Trophoblast cell (in vitro differentiated cells and primary cell): Measurements from ENCODE around the gene SF3B3.

Experiments
- DNase-seq, 2 donors: peaks; one replicate each; pipeline ENCODE4 v3.0.0-alpha.2; 2016
- H2AFZ ChIP-seq: 2 replicates; pipeline ENCODE4 v1.6.1; 2013; ENCODE audit warnings: low read length, moderate library complexity, mild to moderate bottlenecking; ENCODE audit not compliant: insufficient read depth, poor library complexity
- H2AK5ac ChIP-seq: 2 replicates; pipeline ENCODE4 v1.6.1; 2013; ENCODE audit warnings: mild to moderate bottlenecking, low read length
- H2BK120ac ChIP-seq: 2 replicates; pipeline ENCODE4 v1.6.1; 2013; ENCODE audit warnings: low read length, mild to moderate bottlenecking, moderate library complexity; ENCODE audit not compliant: insufficient read depth, poor library complexity
- H2BK12ac ChIP-seq: 2 replicates; pipeline ENCODE4 v1.6.1; 2013; ENCODE audit warnings: mild to moderate bottlenecking, low read length, moderate library complexity
- H2BK5ac ChIP-seq: 2 replicates; pipeline ENCODE4 v1.6.1; 2013; ENCODE audit warnings: low read length, low read depth, moderate library complexity, mild to moderate bottlenecking; ENCODE audit not compliant: poor library complexity
- H3K14ac ChIP-seq: 2 replicates; pipeline ENCODE4 v1.6.1; 2013; ENCODE audit warnings: mild to moderate bottlenecking, low read length
- H3K18ac ChIP-seq: 2 replicates; pipeline ENCODE4 v1.6.1; 2013; ENCODE audit warnings: mild to moderate bottlenecking, low read length
- H3K23ac ChIP-seq: 2 replicates; pipeline ENCODE4 v1.6.1; 2013; ENCODE audit warnings: low read length
- H3K27ac ChIP-seq: 2 replicates; pipeline ENCODE4 v1.5.1; 2013; ENCODE audit warnings: low read depth, mild to moderate bottlenecking, inconsistent platforms, low read length, moderate library complexity
- H3K27me3 ChIP-seq: 2 replicates; pipeline ENCODE4 v1.6.1; 2013; ENCODE audit warnings: inconsistent platforms, mild to moderate bottlenecking, low read length, moderate library complexity; ENCODE audit not compliant: insufficient read depth
- H3K36me3 ChIP-seq, 2 experiments: 1 replicate in 1 of 2; 2 replicates in 1 of 2; pipeline ENCODE4 v1.6.1; 2013; ENCODE audit warnings: low read length in 2 of 2, mild to moderate bottlenecking in 2 of 2, moderate library complexity in 1 of 2; ENCODE audit not compliant: insufficient read depth in 2 of 2, control insufficient read depth in 1 of 2
- H3K4ac ChIP-seq: 2 replicates; pipeline ENCODE4 v1.6.1; 2013; ENCODE audit warnings: low read depth, mild to moderate bottlenecking, low read length, moderate library complexity
- H3K4me1 ChIP-seq, 2 experiments: 1 replicate in 1 of 2; 2 replicates in 1 of 2; pipeline ENCODE4 v1.6.1; 2013; ENCODE audit warnings: low read length in 2 of 2, mild to moderate bottlenecking in 2 of 2, moderate library complexity in 1 of 2; ENCODE audit not compliant: insufficient read depth in 2 of 2, control insufficient read depth in 1 of 2
- H3K4me2 ChIP-seq: 2 replicates; pipeline ENCODE4 v1.6.1; 2013; ENCODE audit warnings: inconsistent platforms, mild to moderate bottlenecking, low read length, moderate library complexity
- H3K4me3 ChIP-seq: 2 replicates; pipeline ENCODE4 v1.5.1; 2013; ENCODE audit warnings: mild to moderate bottlenecking, low read depth, low read length, inconsistent platforms
- H3K79me1 ChIP-seq: one replicate; pipeline ENCODE4 v1.6.1; 2013; ENCODE audit warnings: low read length
- H3K79me2 ChIP-seq: 2 replicates; pipeline ENCODE4 v1.6.1; 2013; ENCODE audit warnings: low read length, mild to moderate bottlenecking; ENCODE audit not compliant: control insufficient read depth, insufficient read depth, poor library complexity
- H3K9ac ChIP-seq: 2 replicates; pipeline ENCODE4 v1.6.1; 2013; ENCODE audit warnings: mild to moderate bottlenecking, low read length
- H3K9me3 ChIP-seq: 2 replicates; pipeline ENCODE4 v1.6.1; 2013; ENCODE audit warnings: low read depth, mild to moderate bottlenecking, control low read depth, inconsistent platforms, low read length; ENCODE audit not compliant: insufficient read depth
- H4K12ac ChIP-seq: 2 replicates; pipeline ENCODE4 v1.6.1; 2013; ENCODE audit warnings: low read depth, mild to moderate bottlenecking, low read length, moderate library complexity
- H4K8ac ChIP-seq: 2 replicates; pipeline ENCODE4 v1.6.1; 2013; ENCODE audit warnings: low read depth, mild to moderate bottlenecking, low read length, moderate library complexity
- H4K91ac ChIP-seq: one replicate; pipeline ENCODE4 v1.6.1; 2013; ENCODE audit warnings: low read depth, mild to moderate bottlenecking, low read length, moderate library complexity
- WGBS: extraction: QIAGEN DNeasy Blood & Tissue Kit; methylation state at CpG from one replicate; pipeline ENCODE4 v1.1.7; 2013; ENCODE audit warnings: missing lambda C conversion rate; ENCODE audit not compliant: insufficient read length, insufficient coverage; ENCODE audit errors: extremely low coverage; 5-methylcytosine and 5-hydroxymethylcytosine counted together

SF3B3 gene

DNA sequence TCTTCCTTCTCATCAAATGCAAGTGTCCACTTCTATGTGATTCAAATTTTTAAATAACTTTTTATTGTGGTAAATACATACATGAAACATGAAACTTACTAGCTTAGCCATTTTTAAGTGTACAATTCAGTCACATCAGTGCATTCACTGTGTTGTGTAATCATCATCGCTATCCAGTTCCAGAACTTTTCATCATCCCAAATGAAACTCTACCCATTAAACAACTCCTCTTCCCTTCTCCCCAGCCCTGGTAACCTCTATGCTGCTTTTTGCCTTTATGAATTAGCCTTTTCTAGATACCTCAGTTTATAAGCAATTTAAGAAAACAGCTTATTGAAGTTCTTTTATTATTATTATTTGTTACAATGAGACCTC lies 81.7 kb downstream of the SF3B3 start:
- H3K18ac ChIP-seq: no peak overlapping the region
- no peak overlapping the region for H2AFZ ChIP-seq
- no peak overlapping the region for H2AK5ac ChIP-seq
- H3K4ac ChIP-seq: no peak overlapping the region
- H3K14ac ChIP-seq: no peak overlapping the region
- no peak overlapping the region for H4K91ac ChIP-seq
- H4K8ac ChIP-seq: no peak overlapping the region
- no CpG with 5 or more reads among the region's 1 CpG for WGBS
- no peak overlapping the region for H2BK5ac ChIP-seq
- no peak overlapping the region for H4K12ac ChIP-seq
- no peak overlapping the region for H3K4me3 ChIP-seq
- no peaks in the 10 kb centered on the region for H3K79me1 ChIP-seq
- no peak overlapping the region for H3K9ac ChIP-seq
- H2BK12ac ChIP-seq: no peak overlapping the region
- H3K4me2 ChIP-seq: no peak overlapping the region
- DNase-seq: no peak
- H3K27me3 ChIP-seq: no peaks in the 10 kb centered on the region
- no peak overlapping the region for H3K27ac ChIP-seq
- H3K79me2 ChIP-seq: no peaks in the 10 kb centered on the region
- no peaks in the 10 kb centered on the region for H3K9me3 ChIP-seq
- H2BK120ac ChIP-seq: no peak overlapping the region
- no peak overlapping the region for H3K23ac ChIP-seq
- no peaks in the 10 kb centered on the region for H3K36me3 ChIP-seq
- H3K4me1 ChIP-seq: no peaks in the 10 kb centered on the region

DNA sequence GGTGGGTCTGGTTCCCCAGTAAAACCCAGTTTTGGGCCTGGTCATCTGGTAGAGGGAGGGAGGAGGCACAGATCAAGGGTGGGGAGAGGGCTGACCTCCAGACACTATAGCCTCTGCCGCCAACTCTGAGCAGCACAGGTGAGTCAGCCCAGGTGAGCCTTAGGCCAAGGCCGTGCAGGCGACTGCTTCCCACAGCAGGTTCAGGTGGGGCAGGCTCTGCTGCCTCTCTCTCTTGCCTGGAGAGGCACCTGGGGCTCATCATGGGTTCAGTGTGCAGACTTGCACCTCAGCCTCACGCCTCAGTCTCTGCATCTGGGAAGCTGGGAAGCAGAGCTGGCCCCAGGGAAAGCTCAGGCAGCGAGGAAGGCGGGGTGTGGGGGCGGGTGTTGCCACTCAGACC lies 84.9 kb downstream of the SF3B3 start:
- no peak overlapping the region for H4K12ac ChIP-seq
- no peaks in the 10 kb centered on the region for H3K27me3 ChIP-seq
- H4K91ac ChIP-seq: no peak overlapping the region
- no peak overlapping the region for H2BK5ac ChIP-seq
- no peak for DNase-seq
- no peak overlapping the region for H3K4ac ChIP-seq
- H3K4me2 ChIP-seq: no peak overlapping the region
- no peak overlapping the region for H3K27ac ChIP-seq
- no peak overlapping the region for H3K9ac ChIP-seq
- H3K23ac ChIP-seq: no peak overlapping the region
- H2AFZ ChIP-seq: no peak overlapping the region
- H3K4me3 ChIP-seq: no peak overlapping the region
- no peak overlapping the region for H3K14ac ChIP-seq
- no peaks in the 10 kb centered on the region for H3K4me1 ChIP-seq
- H3K79me2 ChIP-seq: no peaks in the 10 kb centered on the region
- H3K9me3 ChIP-seq: no peaks in the 10 kb centered on the region
- no peaks in the 10 kb centered on the region for H3K36me3 ChIP-seq
- H3K18ac ChIP-seq: no peak overlapping the region
- H3K79me1 ChIP-seq: no peaks in the 10 kb centered on the region
- no CpG with 5 or more reads among the region's 7 CpGs for WGBS
- no peak overlapping the region for H2AK5ac ChIP-seq
- no peak overlapping the region for H2BK120ac ChIP-seq
- no peak overlapping the region for H2BK12ac ChIP-seq
- H4K8ac ChIP-seq: no peak overlapping the region

DNA sequence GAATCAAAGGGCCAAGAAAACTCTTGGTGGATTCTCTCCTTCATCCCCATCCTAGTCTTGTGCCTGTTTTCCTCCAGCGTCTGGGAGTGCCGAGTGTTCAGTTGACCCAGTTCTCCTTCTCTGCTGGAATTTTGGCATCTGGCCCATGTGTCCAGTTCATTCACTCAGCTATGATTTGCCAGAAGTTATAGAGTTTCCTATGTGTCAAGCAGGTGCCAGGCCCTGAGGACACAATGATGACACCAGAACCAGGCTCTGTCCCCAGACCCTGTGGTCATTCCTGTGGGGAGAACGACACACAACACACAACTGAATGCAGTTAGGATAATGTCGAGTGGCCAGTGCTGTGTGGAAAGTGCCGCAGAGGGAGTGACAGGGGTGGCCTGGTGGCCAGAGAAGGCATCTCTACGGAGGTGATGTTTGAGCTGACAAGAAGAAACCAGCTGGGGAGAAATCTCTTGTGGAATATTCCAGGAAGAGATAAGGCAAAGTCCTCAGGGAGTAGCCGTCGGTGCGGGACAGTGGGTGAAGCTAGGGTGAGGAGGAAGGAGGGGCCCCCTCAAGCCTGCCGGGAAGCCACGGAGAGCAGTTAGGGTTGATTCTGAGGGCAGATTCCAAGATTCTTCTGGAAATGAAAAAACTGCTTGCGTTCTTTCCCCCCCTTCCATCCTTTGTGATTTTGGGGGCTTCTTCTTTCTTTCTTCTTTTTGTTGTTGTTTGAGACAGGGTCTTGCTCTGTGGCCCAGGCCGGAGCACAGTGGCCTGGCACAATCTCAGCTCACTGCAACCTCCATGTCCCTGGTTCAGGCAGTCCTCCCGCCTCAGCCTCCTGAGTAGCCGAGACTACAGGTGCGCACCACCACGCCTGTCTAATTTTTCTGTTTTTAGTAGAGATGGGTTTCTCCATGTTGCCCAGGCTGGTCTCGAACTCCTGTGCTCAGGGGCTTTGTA lies 86.9 kb downstream of the SF3B3 start:
- WGBS: no CpG with 5 or more reads among the region's 18 CpGs
- Histone ChIP-seq H2BK5ac (no peak overlapping the region), H3K4ac (no peak overlapping the region), H4K12ac (no peak overlapping the region), H3K79me2 (no peaks in the 10 kb centered on the region), H2BK12ac (no peak overlapping the region), H3K18ac (no peak overlapping the region), H3K27ac (no peak overlapping the region), H2BK120ac (no peak overlapping the region), H3K27me3 (no peaks in the 10 kb centered on the region), H3K4me2 (no peak overlapping the region), H3K9ac (no peak overlapping the region), H4K8ac (no peak overlapping the region), H3K79me1 (no peaks in the 10 kb centered on the region), H4K91ac (no peak overlapping the region), H3K23ac (no peak overlapping the region), H2AFZ (no peak overlapping the region), H3K4me3 (no peak overlapping the region), H3K4me1 (no peaks in the 10 kb centered on the region), H3K14ac (no peak overlapping the region), H2AK5ac (no peak overlapping the region), H3K9me3 (no peaks in the 10 kb centered on the region), H3K36me3 (no peaks in the 10 kb centered on the region)
- no peak for DNase-seq

DNA sequence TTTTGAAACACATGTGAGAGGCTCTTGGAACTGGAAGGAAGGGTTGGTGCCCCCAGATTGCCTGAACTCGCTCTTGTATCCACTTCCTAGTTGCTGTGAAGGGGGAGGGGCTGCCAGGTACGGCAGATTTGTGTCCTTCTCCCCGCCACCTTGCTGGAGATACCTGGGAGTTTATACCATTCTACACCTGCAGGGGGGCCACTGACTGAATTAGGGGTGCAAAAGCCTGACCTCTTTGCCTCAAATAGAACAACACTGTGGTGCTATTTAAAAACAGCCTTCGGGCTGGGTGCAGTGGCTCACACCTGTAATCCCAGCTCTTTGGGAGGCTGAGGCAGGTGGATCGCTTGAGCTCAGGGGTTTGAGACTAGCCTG lies 87.6 kb downstream of the SF3B3 start:
- no peak overlapping the region for H4K12ac ChIP-seq
- no peaks in the 10 kb centered on the region for H3K36me3 ChIP-seq
- H4K91ac ChIP-seq: no peak overlapping the region
- no peak overlapping the region for H2AFZ ChIP-seq
- H2BK120ac ChIP-seq: no peak overlapping the region
- H3K27ac ChIP-seq: no peak overlapping the region
- H3K4me1 ChIP-seq: no peaks in the 10 kb centered on the region
- no peak overlapping the region for H3K14ac ChIP-seq
- no peak overlapping the region for H2BK5ac ChIP-seq
- no peak overlapping the region for H2BK12ac ChIP-seq
- no peak overlapping the region for H4K8ac ChIP-seq
- DNase-seq: no peak
- H3K18ac ChIP-seq: no peak overlapping the region
- no peak overlapping the region for H2AK5ac ChIP-seq
- no peak overlapping the region for H3K4me3 ChIP-seq
- H3K27me3 ChIP-seq: no peaks in the 10 kb centered on the region
- no peaks in the 10 kb centered on the region for H3K79me2 ChIP-seq
- no peak overlapping the region for H3K4ac ChIP-seq
- H3K4me2 ChIP-seq: no peak overlapping the region
- no peak overlapping the region for H3K23ac ChIP-seq
- no CpG with 5 or more reads among the region's 5 CpGs for WGBS
- no peaks in the 10 kb centered on the region for H3K79me1 ChIP-seq
- no peaks in the 10 kb centered on the region for H3K9me3 ChIP-seq
- H3K9ac ChIP-seq: no peak overlapping the region
